Measurements from ENCODE around the gene RFFL.

The RFFL gene

GRCh38 chr17:35021520-35022380 is 41.8 kb downstream of the RFFL start:
- whole genome bisulfite sequencing = 95% methylated on average over 10 of the region's 11 CpGs
- Histone ChIP-seq H3K27ac (ENCODE audit: low read depth, low read length) (no peak overlapping the region), H3K9ac (ENCODE audit: low read depth, low read length) (no peak overlapping the region)

GRCh38 chr17:35019386-35020179 is 43.9 kb downstream of the RFFL start:
- Histone ChIP-seq H3K27ac (ENCODE audit: low read depth, low read length) (no peak overlapping the region), H3K9ac (ENCODE audit: low read depth, low read length) (no peak overlapping the region)
- WGBS = 98% methylated on average over 6 of the region's 6 CpGs

More at GRCh38 chr17:35021520-35022380, 41.8 kb downstream of the RFFL start:
- H3K36me3 ChIP-seq (ENCODE audit: insufficient read depth, low read length) = peaks cover 3% of the 10 kb centered on the region; the same call in 1 of the 2 replicates
- no peaks in the 10 kb centered on the region for H3K9me3 ChIP-seq (ENCODE audit: insufficient read depth, low read depth, low read length)
- H3K4me3 ChIP-seq (ENCODE audit: low read length) = no peak overlapping the region
- no peaks in the 10 kb centered on the region for H3K27me3 ChIP-seq (ENCODE audit: insufficient read depth, low read length)
- H3K4me1 ChIP-seq (ENCODE audit: insufficient read depth, low read length) = no peaks in the 10 kb centered on the region

GRCh38 chr17:35018814-35019213 is 44.7 kb downstream of the RFFL start:
- 82% methylated on average over 2 of the region's 2 CpGs for WGBS
- Histone ChIP-seq H3K4me1 (ENCODE audit: insufficient read depth, low read length) (no peaks in the 10 kb centered on the region), H3K36me3 (ENCODE audit: insufficient read depth, low read length) (peaks cover 8% of the 10 kb centered on the region; the same call in 1 of the 2 replicates), H3K4me3 (ENCODE audit: low read length) (no peak overlapping the region), H3K27ac (ENCODE audit: low read depth, low read length) (no peak overlapping the region), H3K27me3 (ENCODE audit: insufficient read depth, low read length) (no peaks in the 10 kb centered on the region), H3K9me3 (ENCODE audit: insufficient read depth, low read depth, low read length) (no peaks in the 10 kb centered on the region), H3K9ac (ENCODE audit: low read depth, low read length) (no peak overlapping the region)

More at GRCh38 chr17:35019386-35020179, 43.9 kb downstream of the RFFL start:
- no peaks in the 10 kb centered on the region for H3K4me1 ChIP-seq (ENCODE audit: insufficient read depth, low read length)
- H3K27me3 ChIP-seq (ENCODE audit: insufficient read depth, low read length) = no peaks in the 10 kb centered on the region
- H3K9me3 ChIP-seq (ENCODE audit: insufficient read depth, low read depth, low read length) = no peaks in the 10 kb centered on the region
- H3K4me3 ChIP-seq (ENCODE audit: low read length) = no peak overlapping the region
- peaks cover 8% of the 10 kb centered on the region; the same call in 1 of the 2 replicates for H3K36me3 ChIP-seq (ENCODE audit: insufficient read depth, low read length)

GRCh38 chr17:35017021-35017420 is 46.5 kb downstream of the RFFL start:
- H3K36me3 ChIP-seq (ENCODE audit: insufficient read depth, low read length) = peaks cover 9% of the 10 kb centered on the region
- no peak overlapping the region for H3K27ac ChIP-seq (ENCODE audit: low read depth, low read length)
- WGBS = 94% methylated on average over 4 of the region's 4 CpGs
- H3K4me3 ChIP-seq (ENCODE audit: low read length) = no peak overlapping the region
- no peaks in the 10 kb centered on the region for H3K27me3 ChIP-seq (ENCODE audit: insufficient read depth, low read length)
- H3K4me1 ChIP-seq (ENCODE audit: insufficient read depth, low read length) = no peaks in the 10 kb centered on the region
- H3K9me3 ChIP-seq (ENCODE audit: insufficient read depth, low read depth, low read length) = no peaks in the 10 kb centered on the region
- no peak overlapping the region for H3K9ac ChIP-seq (ENCODE audit: low read depth, low read length)

GRCh38 chr17:35016369-35016768 is 47.1 kb downstream of the RFFL start:
- Histone ChIP-seq H3K9me3 (ENCODE audit: insufficient read depth, low read depth, low read length) (no peaks in the 10 kb centered on the region), H3K4me1 (ENCODE audit: insufficient read depth, low read length) (no peaks in the 10 kb centered on the region), H3K27me3 (ENCODE audit: insufficient read depth, low read length) (no peaks in the 10 kb centered on the region), H3K4me3 (ENCODE audit: low read length) (no peak overlapping the region), H3K9ac (ENCODE audit: low read depth, low read length) (no peak overlapping the region), H3K36me3 (ENCODE audit: insufficient read depth, low read length) (peaks cover 10% of the 10 kb centered on the region), H3K27ac (ENCODE audit: low read depth, low read length) (no peak overlapping the region)
- WGBS = 95% methylated on average over 4 of the region's 4 CpGs

- WGBS = 90% methylated on average over 5 of the region's 5 CpGs
- H3K27me3 ChIP-seq (ENCODE audit: insufficient read depth, low read length) = no peaks in the 10 kb centered on the region
- H3K4me3 ChIP-seq (ENCODE audit: low read length) = no peak overlapping the region
- no peaks in the 10 kb centered on the region for H3K4me1 ChIP-seq (ENCODE audit: insufficient read depth, low read length)
- H3K27ac ChIP-seq (ENCODE audit: low read depth, low read length) = no peak overlapping the region
- H3K36me3 ChIP-seq (ENCODE audit: insufficient read depth, low read length) = peaks cover 34% of the 10 kb centered on the region
- H3K9ac ChIP-seq (ENCODE audit: low read depth, low read length) = no peak overlapping the region
- H3K9me3 ChIP-seq (ENCODE audit: insufficient read depth, low read depth, low read length) = no peaks in the 10 kb centered on the region
These were observed 51.8 kb downstream of the RFFL start for GRCh38 chr17:35011671-35012216.

GRCh38 chr17:35010093-35010492 is 53.4 kb downstream of the RFFL start:
- Histone ChIP-seq H3K27ac (ENCODE audit: low read depth, low read length) (no peak overlapping the region), H3K27me3 (ENCODE audit: insufficient read depth, low read length) (no peaks in the 10 kb centered on the region), H3K9ac (ENCODE audit: low read depth, low read length) (no peak overlapping the region), H3K9me3 (ENCODE audit: insufficient read depth, low read depth, low read length) (no peaks in the 10 kb centered on the region), H3K4me1 (ENCODE audit: insufficient read depth, low read length) (no peaks in the 10 kb centered on the region), H3K36me3 (ENCODE audit: insufficient read depth, low read length) (peaks cover 41% of the 10 kb centered on the region), H3K4me3 (ENCODE audit: low read length) (no peak overlapping the region)
- WGBS = 93% methylated on average over 3 of the region's 3 CpGs

- Histone ChIP-seq H3K36me3 (ENCODE audit: insufficient read depth, low read length) (peaks cover 70% of the 10 kb centered on the region), H3K4me1 (ENCODE audit: insufficient read depth, low read length) (no peaks in the 10 kb centered on the region), H3K4me3 (ENCODE audit: low read length) (no peak overlapping the region), H3K27ac (ENCODE audit: low read depth, low read length) (no peak overlapping the region), H3K9me3 (ENCODE audit: insufficient read depth, low read depth, low read length) (no peaks in the 10 kb centered on the region), H3K27me3 (ENCODE audit: insufficient read depth, low read length) (no peaks in the 10 kb centered on the region), H3K9ac (ENCODE audit: low read depth, low read length) (no peak overlapping the region)
- WGBS = 95% methylated on average over 1 of the region's 1 CpG
These were observed 56.5 kb downstream of the RFFL start for GRCh38 chr17:35006961-35007360.

GRCh38 chr17:35006345-35006744 is 57.2 kb downstream of the RFFL start:
- 95% methylated on average over 4 of the region's 4 CpGs for WGBS
- H3K9me3 ChIP-seq (ENCODE audit: insufficient read depth, low read depth, low read length) = no peaks in the 10 kb centered on the region
- H3K4me1 ChIP-seq (ENCODE audit: insufficient read depth, low read length) = no peaks in the 10 kb centered on the region
- H3K27ac ChIP-seq (ENCODE audit: low read depth, low read length) = no peak overlapping the region
- peaks cover 75% of the 10 kb centered on the region for H3K36me3 ChIP-seq (ENCODE audit: insufficient read depth, low read length)
- no peaks in the 10 kb centered on the region for H3K27me3 ChIP-seq (ENCODE audit: insufficient read depth, low read length)
- no peak overlapping the region for H3K4me3 ChIP-seq (ENCODE audit: low read length)
- H3K9ac ChIP-seq (ENCODE audit: low read depth, low read length) = no peak overlapping the region

GRCh38 chr17:35003778-35004177 is 59.7 kb downstream of the RFFL start:
- H3K9ac ChIP-seq (ENCODE audit: low read depth, low read length) = no peak overlapping the region
- no peaks in the 10 kb centered on the region for H3K27me3 ChIP-seq (ENCODE audit: insufficient read depth, low read length)
- WGBS = 92% methylated on average over 4 of the region's 4 CpGs
- H3K4me1 ChIP-seq (ENCODE audit: insufficient read depth, low read length) = no peaks in the 10 kb centered on the region
- H3K36me3 ChIP-seq (ENCODE audit: insufficient read depth, low read length) = peaks cover 92% of the 10 kb centered on the region
- no peak overlapping the region for H3K27ac ChIP-seq (ENCODE audit: low read depth, low read length)
- no peaks in the 10 kb centered on the region for H3K9me3 ChIP-seq (ENCODE audit: insufficient read depth, low read depth, low read length)
- H3K4me3 ChIP-seq (ENCODE audit: low read length) = no peak overlapping the region

Data from HUES64 (cell line).